ENCODE data around the gene SERPINA4.

The SERPINA4 gene

DNA sequence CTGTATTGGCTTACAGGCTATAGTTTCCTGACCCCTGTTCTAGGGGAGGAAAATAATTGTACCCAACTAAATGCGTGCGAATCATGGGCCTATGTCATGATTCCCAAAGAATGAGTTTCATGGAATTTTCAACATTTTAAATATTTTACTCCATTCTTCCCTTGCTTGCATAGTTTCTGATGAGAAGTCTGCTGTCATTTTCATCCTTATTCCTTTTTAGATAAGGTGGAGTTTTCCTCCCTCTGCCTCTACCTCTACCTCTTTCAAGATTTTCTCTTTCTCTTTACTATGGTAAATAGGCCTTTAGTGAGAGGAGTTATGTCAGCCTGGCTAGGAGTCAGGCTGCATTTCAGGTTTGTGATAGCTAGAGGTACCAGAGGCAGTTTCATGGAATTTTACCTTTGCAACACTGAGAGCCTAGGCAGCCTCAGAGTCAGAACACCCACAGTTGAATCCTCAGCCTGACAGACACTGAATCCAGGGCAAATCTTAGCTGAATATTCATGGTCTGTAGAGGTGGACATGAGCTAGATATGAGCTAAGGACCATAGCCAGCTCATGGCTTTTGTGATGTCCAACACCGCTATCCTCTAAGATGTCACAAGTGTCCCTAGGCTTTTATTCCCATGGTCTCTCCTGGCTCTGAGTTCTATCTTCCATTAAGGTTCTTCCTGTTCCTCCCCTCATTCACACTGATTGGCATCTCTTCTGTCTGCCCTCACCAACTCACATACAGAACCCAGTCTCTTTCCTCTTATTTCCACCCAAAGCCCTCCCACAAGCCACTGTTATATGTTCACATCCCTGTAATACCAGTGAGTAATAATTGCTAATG lies 57.0 kb downstream of the SERPINA4 start:
- DNase-seq: no peak

DNA sequence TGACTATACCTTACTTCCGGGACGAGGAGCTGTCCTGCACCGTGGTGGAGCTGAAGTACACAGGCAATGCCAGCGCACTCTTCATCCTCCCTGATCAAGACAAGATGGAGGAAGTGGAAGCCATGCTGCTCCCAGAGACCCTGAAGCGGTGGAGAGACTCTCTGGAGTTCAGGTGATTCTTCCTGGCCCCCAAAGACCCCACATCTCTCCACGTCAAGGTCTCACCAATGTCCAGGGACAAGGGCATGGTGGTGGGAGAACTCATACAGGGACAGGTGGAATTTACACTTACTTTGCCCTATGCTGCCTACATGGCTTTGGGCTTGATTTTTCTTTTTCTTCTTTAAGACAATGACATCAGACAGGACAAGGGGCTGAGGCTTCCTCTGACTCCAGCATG lies 58.1 kb downstream of the SERPINA4 start:
- DNase-seq: no peak
